Transverse colon (tissue), 4 donors: ENCODE data around the gene MGA. TPM values are rescaled to one million over a fixed set of nuclear protein-coding genes. Genes with fewer than 3 reads are reported as not detected.
"Not testable (repeated sequence)": the region's sequence is repeated elsewhere in the genome, so short reads cannot be mapped to it uniquely, and the experiment has no call there.

Source experiments
- DNase-seq: peaks from one replicate; pipeline ENCODE4 v3.0.0-alpha.2; 2019
- H3K27ac ChIP-seq, 4 donors: fragments of 200-600 bp; sonication (generic); 2 replicates each; pipeline ENCODE4 v1.5.1; 2016 to 2018; ENCODE audit warnings: inconsistent platforms in 4 of 4
- H3K27me3 ChIP-seq: fragments of 200-600 bp; sonication (generic); 2 replicates; pipeline ENCODE4 v1.5.1; 2017; ENCODE audit warnings: inconsistent platforms
- H3K36me3 ChIP-seq, 4 donors: fragments of 200-600 bp; sonication (generic); 2 replicates each; pipeline ENCODE4 v1.5.1; 2017 to 2019; ENCODE audit warnings: inconsistent platforms in 4 of 4
- H3K4me1 ChIP-seq, 4 donors: fragments of 200-600 bp; sonication (generic); 2 replicates each; pipeline ENCODE4 v1.5.1; 2017 to 2020; ENCODE audit warnings: inconsistent platforms in 4 of 4
- H3K4me3 ChIP-seq, 4 donors: fragments of 200-600 bp; sonication (generic); 1 replicate in 1 of 4; 2 replicates in 3 of 4; pipeline versions ENCODE4 v1.5.1 to v1.6.1; 2017 to 2019; ENCODE audit warnings: inconsistent platforms in 4 of 4
- H3K9me3 ChIP-seq, 2 donors: fragments of 200-600 bp; sonication (generic); 2 replicates each; pipeline ENCODE4 v1.5.1; 2017 to 2019; ENCODE audit warnings: inconsistent platforms in 2 of 2
- EP300 ChIP-seq: sonication (generic); formaldehyde crosslinking; IDR thresholded peaks from one replicate; pipeline ENCODE4 v1.6.1; 2017; ENCODE audit warnings: antibody characterized with exemption, low read depth
- POLR2A ChIP-seq: fragments of 450-650 bp; IDR thresholded peaks from one replicate; pipeline ENCODE4 v1.6.1; 2016; ENCODE audit warnings: antibody characterized with exemption, mild to moderate bottlenecking, moderate library complexity
- POLR2AphosphoS5 ChIP-seq, 3 donors: sonication (generic); formaldehyde crosslinking; IDR thresholded peaks; one replicate each; pipeline ENCODE4 v1.6.1; 2016; ENCODE audit warnings: antibody characterized with exemption in 3 of 3
- WGBS, 2 donors: methylation state at CpG; one replicate each; pipeline ENCODE4 v1.1.5; 2018; ENCODE audit warnings: low coverage in 1 of 2; 5-methylcytosine and 5-hydroxymethylcytosine counted together
- in situ Hi-C, 4 donors: fragments of 200-750 bp; cut with MboI; loops; one replicate each; pipeline versions ENCODE4 v1.15.0 to v1.15.1; 2017; ENCODE audit warnings: low sequenced_read_pairs in 3 of 4, low pct_ligation_motif_present in 1 of 4, low pct_unique_long_range_greater_than_20kb in 1 of 4
- intact Hi-C: fragments of 100-400 bp; cut with DNase I; formaldehyde crosslinking; loops from one replicate; pipeline ENCODE4 v1.15.1; 2023; ENCODE audit warnings: low total_unique reads
- total RNA-seq, 4 donors: library from RNA; depleted of rRNA; stranded (reverse); fragments of >200 nt; gene quantifications; one replicate each; pipeline ENCODE4 v1.1.0, GENCODE V29; 2016
- TF ChIP-seq, protein P1 (sequence below), 5 experiments: fragments of 200-600 bp in 3 of 5; fragments of 450-650 bp in 2 of 5; sonication (generic) in 3 of 5; IDR thresholded peaks; 1 replicate in 2 of 5; 2 replicates in 3 of 5; pipeline ENCODE4 v1.5.1; 2016 to 2017; ENCODE audit warnings: antibody characterized with exemption in 5 of 5, inconsistent platforms in 3 of 5, mild to moderate bottlenecking in 2 of 5, moderate library complexity in 1 of 5

The MGA gene
- total RNA-seq, 4 donors from 2014 or later, result 12.3 to 33.2 (median 27.6) TPM

DNA sequence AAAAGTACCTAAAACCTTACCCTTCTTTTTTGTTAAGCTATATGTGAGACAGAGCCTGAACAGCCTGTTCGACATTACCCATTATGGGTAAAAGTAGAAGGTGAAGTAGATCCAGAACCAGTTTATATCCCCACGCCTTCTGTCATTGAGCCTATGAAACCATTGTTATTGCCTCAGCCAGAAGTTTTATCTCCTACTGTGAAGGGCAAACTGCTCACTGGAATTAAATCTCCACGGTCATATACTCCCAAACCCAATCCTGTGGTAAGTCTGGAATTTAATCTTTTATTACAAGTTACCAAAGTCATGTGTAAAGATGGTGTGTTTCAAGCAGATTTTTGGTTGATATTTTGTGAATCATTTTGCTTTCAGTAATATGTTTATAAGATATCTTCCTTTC is 66.9 kb downstream of the MGA start:
- Histone ChIP-seq H3K4me1 (no peaks in the 10 kb centered on the region), H3K27me3 (no peaks in the 10 kb centered on the region), H3K36me3 (peaks cover 0 to 18% (median 4%) of the 10 kb centered on the region in 4 donors), H3K27ac (no peak overlapping the region), H3K9me3 (no peaks in the 10 kb centered on the region), H3K4me3 (no peak overlapping the region)
- in situ Hi-C loops (no loop called here), intact Hi-C loops (no loop called here)
- DNase-seq, result no peak
- 77 to 86% methylated on average over 3 of the region's 3 CpGs for WGBS, 2 donors
- TF ChIP-seq EP300, result no peak
- TF ChIP-seq, protein P1, sequence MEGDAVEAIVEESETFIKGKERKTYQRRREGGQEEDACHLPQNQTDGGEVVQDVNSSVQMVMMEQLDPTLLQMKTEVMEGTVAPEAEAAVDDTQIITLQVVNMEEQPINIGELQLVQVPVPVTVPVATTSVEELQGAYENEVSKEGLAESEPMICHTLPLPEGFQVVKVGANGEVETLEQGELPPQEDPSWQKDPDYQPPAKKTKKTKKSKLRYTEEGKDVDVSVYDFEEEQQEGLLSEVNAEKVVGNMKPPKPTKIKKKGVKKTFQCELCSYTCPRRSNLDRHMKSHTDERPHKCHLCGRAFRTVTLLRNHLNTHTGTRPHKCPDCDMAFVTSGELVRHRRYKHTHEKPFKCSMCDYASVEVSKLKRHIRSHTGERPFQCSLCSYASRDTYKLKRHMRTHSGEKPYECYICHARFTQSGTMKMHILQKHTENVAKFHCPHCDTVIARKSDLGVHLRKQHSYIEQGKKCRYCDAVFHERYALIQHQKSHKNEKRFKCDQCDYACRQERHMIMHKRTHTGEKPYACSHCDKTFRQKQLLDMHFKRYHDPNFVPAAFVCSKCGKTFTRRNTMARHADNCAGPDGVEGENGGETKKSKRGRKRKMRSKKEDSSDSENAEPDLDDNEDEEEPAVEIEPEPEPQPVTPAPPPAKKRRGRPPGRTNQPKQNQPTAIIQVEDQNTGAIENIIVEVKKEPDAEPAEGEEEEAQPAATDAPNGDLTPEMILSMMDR (IDR thresholded peaks at IDR 0.05), result no peak
- no peak for TF ChIP-seq POLR2AphosphoS5 (IDR thresholded peaks at IDR 0.05)
- no peak for TF ChIP-seq POLR2A

DNA sequence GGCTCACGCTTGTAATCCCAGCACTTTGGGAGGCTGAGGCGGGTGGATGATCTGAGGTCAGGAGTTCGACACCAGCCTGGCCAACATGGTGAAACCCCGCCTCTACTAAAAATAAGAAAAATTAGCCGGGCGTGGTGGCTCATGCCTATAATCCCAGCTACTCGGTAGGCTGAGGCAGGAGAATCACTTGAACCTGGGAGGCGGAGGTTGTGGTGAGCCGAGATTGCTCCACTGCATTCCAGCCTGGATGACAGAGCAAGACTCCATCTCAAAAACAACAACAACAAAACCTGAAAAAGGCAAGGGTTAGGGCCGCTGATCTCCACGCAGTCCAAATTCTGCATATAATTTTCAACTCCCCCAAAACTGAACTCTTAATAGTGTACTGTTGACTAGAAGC is 67.9 kb downstream of the MGA start:
- WGBS, 2 donors, result 73 to 93% methylated on average over 3 to 11 of the region's 11 CpGs
- intact Hi-C loops, H3K27ac ChIP-seq, H3K4me3 ChIP-seq, DNase-seq, H3K4me1 ChIP-seq, in situ Hi-C loops, H3K9me3 ChIP-seq, H3K27me3 ChIP-seq: not testable (repeated sequence)
- H3K36me3 ChIP-seq, result peaks cover 0 to 18% (median 4%) of the 10 kb centered on the region in 4 donors

DNA sequence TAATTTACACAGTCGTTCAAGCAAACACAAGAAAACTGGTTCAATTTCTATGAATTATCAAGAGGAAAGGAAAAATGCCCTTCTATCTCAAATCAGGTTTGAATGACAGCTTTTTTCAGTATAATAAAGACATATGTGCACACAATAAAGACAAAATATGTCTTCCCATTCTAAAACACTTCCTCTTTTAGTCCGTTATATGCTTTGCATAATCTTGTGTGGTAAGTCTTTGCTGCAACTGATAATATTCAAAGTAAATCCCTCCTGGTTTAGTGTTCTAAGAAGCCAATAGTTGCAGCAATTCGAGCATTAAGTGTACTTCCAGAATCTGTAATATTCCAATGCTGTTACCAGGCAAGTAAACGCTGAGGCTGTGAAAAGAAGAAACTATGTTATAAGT is 70.3 kb downstream of the MGA start:
- Histone ChIP-seq H3K27ac (no peak overlapping the region), H3K4me1 (no peaks in the 10 kb centered on the region), H3K4me3 (no peak overlapping the region), H3K27me3 (no peaks in the 10 kb centered on the region), H3K36me3 (peaks cover 0 to 33% (median 8%) of the 10 kb centered on the region in 4 donors), H3K9me3 (no peaks in the 10 kb centered on the region)
- intact Hi-C loops (no loop called here), in situ Hi-C loops (no loop called here)
- no peak for DNase-seq
- no peak for TF ChIP-seq POLR2A
- no peak for TF ChIP-seq POLR2AphosphoS5 (IDR thresholded peaks at IDR 0.05)
- TF ChIP-seq EP300, result no peak
- TF ChIP-seq, protein P1 (IDR thresholded peaks at IDR 0.05), result no peak
- 79 to 83% methylated on average over 4 of the region's 4 CpGs for WGBS, 2 donors

DNA sequence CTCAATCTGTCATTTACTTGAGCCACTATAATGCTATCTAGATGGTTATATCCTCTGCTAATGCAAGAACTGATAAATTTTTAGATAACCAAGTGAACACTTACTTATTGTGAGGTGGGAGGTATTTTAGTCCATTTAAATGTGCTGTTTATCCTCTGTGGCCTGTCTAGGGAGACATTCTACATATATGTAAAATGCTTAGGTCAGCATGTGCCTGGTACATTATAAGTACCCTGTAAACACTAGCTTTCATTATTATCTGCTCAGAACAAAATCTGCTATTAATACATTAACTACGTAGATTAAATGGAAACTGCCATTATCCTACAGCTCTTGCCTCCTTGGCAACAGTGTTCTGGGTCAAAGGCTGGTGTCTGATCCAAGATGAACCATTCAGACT is 72.3 kb downstream of the MGA start:
- peaks cover 0 to 45% (median 18%) of the 10 kb centered on the region in 4 donors for H3K36me3 ChIP-seq
- TF ChIP-seq, protein P1 (IDR thresholded peaks at IDR 0.05), result no peak
- no peak for TF ChIP-seq POLR2A
- TF ChIP-seq POLR2AphosphoS5 (IDR thresholded peaks at IDR 0.05), result no peak
- no peak for TF ChIP-seq EP300

DNA sequence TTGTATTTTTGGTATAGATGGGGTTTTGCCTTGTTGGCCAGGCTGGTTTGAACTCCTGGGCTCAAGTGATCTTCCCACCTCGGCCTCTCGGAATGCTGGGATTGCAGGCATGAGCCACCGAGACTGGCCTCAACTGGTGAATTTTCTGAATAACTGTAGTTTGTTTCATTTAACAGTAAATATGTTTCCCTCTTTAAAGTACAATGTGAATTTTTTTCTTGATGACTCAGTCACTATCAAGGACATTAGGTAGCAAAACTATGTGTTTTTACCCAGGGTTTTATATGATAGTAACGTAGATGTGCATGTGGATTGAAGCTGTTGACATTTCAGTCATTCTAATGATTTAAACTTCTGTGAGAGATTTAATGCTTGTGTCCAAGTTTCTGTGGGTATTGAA is 73.9 kb downstream of the MGA start:
- WGBS, 2 donors, result 93 to 97% methylated on average over 4 of the region's 4 CpGs

More for the DNA sequence above, 72.3 kb downstream of the MGA start:
- no peak overlapping the region for H3K27ac ChIP-seq
- no peak overlapping the region for H3K4me3 ChIP-seq
- 95 to 100% methylated on average over 1 of the region's 1 CpG for WGBS, 2 donors
- H3K9me3 ChIP-seq, result no peaks in the 10 kb centered on the region
- H3K4me1 ChIP-seq, result no peaks in the 10 kb centered on the region
- in situ Hi-C loops, result no loop called here
- intact Hi-C loops, result no loop called here
- no peak for DNase-seq
- H3K27me3 ChIP-seq, result no peaks in the 10 kb centered on the region

More for the DNA sequence above, 73.9 kb downstream of the MGA start:
- in situ Hi-C loops, result no loop called here
- Histone ChIP-seq H3K36me3 (peaks cover 0 to 50% (median 21%) of the 10 kb centered on the region in 4 donors), H3K4me3 (no peak overlapping the region), H3K9me3 (no peaks in the 10 kb centered on the region), H3K27ac (no peak overlapping the region), H3K4me1 (no peaks in the 10 kb centered on the region), H3K27me3 (no peaks in the 10 kb centered on the region)
- TF ChIP-seq EP300 (no peak), POLR2A (no peak), POLR2AphosphoS5 (IDR thresholded peaks at IDR 0.05) (no peak)
- TF ChIP-seq, protein P1 (IDR thresholded peaks at IDR 0.05), result no peak
- DNase-seq, result no peak
- intact Hi-C loops, result no loop called here
